Measurements from ENCODE around the gene ESYT2.
"Not testable (repeated sequence)": the region's sequence is repeated elsewhere in the genome, so short reads cannot be mapped to it uniquely, and the experiment has no call there.

The ESYT2 gene
- total RNA-seq = 213 to 436 (median 395) reads per million in 3 experiments

- DNase-seq = peak; percentile 99
These were observed at the start of gene ESYT2 for GRCh38 chr7:158829342-158830210. ESYT2 (minus strand) TSS chr7:158829509; CDS start chr7:158829418, 91 bp downstream.

GRCh38 chr7:158878151-158879079, 49.1 kb upstream of the ESYT2 start:
- DNase-seq = not testable (repeated sequence)

- no peak for DNase-seq
These were observed 47.7 kb upstream of the ESYT2 start for GRCh38 chr7:158876984-158877383.

- DNase-seq = no peak
These were observed 40.6 kb upstream of the ESYT2 start for GRCh38 chr7:158869876-158870275.

GRCh38 chr7:158868764-158869410, 39.6 kb upstream of the ESYT2 start:
- no peak for DNase-seq

- no peak for DNase-seq
These were observed 38.1 kb upstream of the ESYT2 start for GRCh38 chr7:158867214-158867984.

- no peak for DNase-seq
These were observed 36.7 kb upstream of the ESYT2 start for GRCh38 chr7:158865977-158866376.

- no peak for DNase-seq
These were observed 36.2 kb upstream of the ESYT2 start for GRCh38 chr7:158865462-158865922.

GRCh38 chr7:158864833-158865232, 35.5 kb upstream of the ESYT2 start:
- no peak for DNase-seq

- DNase-seq = no peak
These were observed 35.2 kb upstream of the ESYT2 start for GRCh38 chr7:158864507-158864820.

- peak; percentile 40 for DNase-seq
These were observed 34.5 kb upstream of the ESYT2 start for GRCh38 chr7:158863611-158864506.

GRCh38 chr7:158862985-158863610, 33.8 kb upstream of the ESYT2 start:
- DNase-seq = peak; percentile 9

- no peak for DNase-seq
These were observed 32.8 kb upstream of the ESYT2 start for GRCh38 chr7:158861936-158862704.

- DNase-seq = no peak
These were observed 31.9 kb upstream of the ESYT2 start for GRCh38 chr7:158861004-158861787.

- no peak for DNase-seq
These were observed 31.1 kb upstream of the ESYT2 start for GRCh38 chr7:158860394-158860793.

- no peak for DNase-seq
These were observed 29.5 kb upstream of the ESYT2 start for GRCh38 chr7:158858592-158859503.

GRCh38 chr7:158856883-158857668, 27.8 kb upstream of the ESYT2 start:
- no peak for DNase-seq

All from central memory CD4-positive, alpha-beta T cell (primary cell).